Measurements from ENCODE around the gene HAND2. TPM values are rescaled to one million over a fixed set of nuclear protein-coding genes. Genes with fewer than 3 reads are reported as not detected.

The HAND2 gene
- total RNA-seq, 4 donors from 2014 or later = 4.2 to 29.2 (median 12.3) TPM

GRCh38 chr4:173490817-173491528 is 39.1 kb downstream of the HAND2 start:
- peak; percentile 25 for ATAC-seq (ENCODE audit: low FRiP score)
- no peak for TF ChIP-seq CTCF (IDR thresholded peaks at IDR 0.05)
- DNase-seq (ENCODE audit: low spot score) = no peak

GRCh38 chr4:173490256-173490655 is 39.8 kb downstream of the HAND2 start:
- ATAC-seq (ENCODE audit: low FRiP score) (no peak), DNase-seq (ENCODE audit: low spot score) (no peak)
- TF ChIP-seq CTCF (IDR thresholded peaks at IDR 0.05) = no peak

GRCh38 chr4:173489514-173489913 is 40.5 kb downstream of the HAND2 start:
- DNase-seq (ENCODE audit: low spot score) (no peak), ATAC-seq (ENCODE audit: low FRiP score) (peak; percentile 57)
- no peak for TF ChIP-seq CTCF (IDR thresholded peaks at IDR 0.05)

- no peak for TF ChIP-seq CTCF (IDR thresholded peaks at IDR 0.05)
- no peak for ATAC-seq (ENCODE audit: low FRiP score)
- DNase-seq (ENCODE audit: low spot score) = no peak
These were observed 41.4 kb downstream of the HAND2 start for GRCh38 chr4:173488656-173489055.

GRCh38 chr4:173488074-173488473 is 42.0 kb downstream of the HAND2 start:
- no peak for TF ChIP-seq CTCF (IDR thresholded peaks at IDR 0.05)
- ATAC-seq (ENCODE audit: low FRiP score) (no peak), DNase-seq (ENCODE audit: low spot score) (no peak)

GRCh38 chr4:173486714-173487392 is 43.2 kb downstream of the HAND2 start:
- ATAC-seq (ENCODE audit: low FRiP score) (no peak), DNase-seq (ENCODE audit: low spot score) (no peak)
- no peak for TF ChIP-seq CTCF (IDR thresholded peaks at IDR 0.05)

GRCh38 chr4:173485164-173485563 is 44.9 kb downstream of the HAND2 start:
- DNase-seq (ENCODE audit: low spot score) (no peak), ATAC-seq (ENCODE audit: low FRiP score) (no peak)
- TF ChIP-seq CTCF (IDR thresholded peaks at IDR 0.05) = no peak
